Gastroesophageal sphincter (tissue), 3 donors: ENCODE measurements around the gene NRL.

Experiments used
- CTCF ChIP-seq, 4 experiments: fragments of 200-600 bp in 2 of 4; fragments of 450-650 bp in 2 of 4; sonication (generic) in 1 of 4; IDR thresholded peaks; one replicate each; pipeline ENCODE4 v1.5.1; 2017 to 2019; ENCODE audit warnings: antibody characterized with exemption in 4 of 4, mild to moderate bottlenecking in 2 of 4, moderate library complexity in 2 of 4
- EP300 ChIP-seq: sonication (generic); formaldehyde crosslinking; IDR thresholded peaks from one replicate; pipeline ENCODE4 v1.6.1; 2017; ENCODE audit warnings: antibody characterized with exemption, mild to moderate bottlenecking
- POLR2A ChIP-seq, 2 donors: fragments of 450-650 bp; IDR thresholded peaks; one replicate each; pipeline ENCODE4 v1.6.1; 2017; ENCODE audit warnings: antibody characterized with exemption in 2 of 2, mild to moderate bottlenecking in 2 of 2, moderate library complexity in 1 of 2
- POLR2AphosphoS5 ChIP-seq: sonication (generic); formaldehyde crosslinking; IDR thresholded peaks from one replicate; pipeline ENCODE4 v1.6.1; 2017; ENCODE audit warnings: antibody characterized with exemption

- TF ChIP-seq CTCF (IDR thresholded peaks at IDR 0.05) (no peak), EP300 (no peak), POLR2A (IDR thresholded peaks at IDR 0.05) (no peak), POLR2AphosphoS5 (no peak)
Measured at GRCh38 chr14:24064856-24065255, 49.9 kb downstream of the NRL start.
